ENCODE results near the gene CRLF3. TPM values are rescaled to one million over a fixed set of nuclear protein-coding genes. Genes with fewer than 3 reads are reported as not detected.

CRLF3 gene
- polyA plus RNA-seq: 11.0 TPM
- long read RNA-seq, donor 1: 0 reads
- long read RNA-seq, donor 2, partial matches to known transcripts: 6 of 7 reads
- long read RNA-seq, donor 2, other reads (novel, unspliced or antisense): 0 of 7 reads
- long read RNA-seq, donor 3: 0 reads
- long read RNA-seq, donor 4: 0 reads
- long read RNA-seq, donor 5, partial matches to known transcripts: 0 of 4 reads
- long read RNA-seq, donor 5, other reads (novel, unspliced or antisense): 0 of 4 reads
- long read RNA-seq, donor 6, partial matches to known transcripts: 8 of 10 reads
- long read RNA-seq, donor 6, other reads (novel, unspliced or antisense): 0 of 10 reads
- long read RNA-seq, donor 7, partial matches to known transcripts: 0 of 1 reads
- long read RNA-seq, donor 7, other reads (novel, unspliced or antisense): 0 of 1 reads
- long read RNA-seq, donor 8, partial matches to known transcripts: 18 of 18 reads
- long read RNA-seq, donor 8, other reads (novel, unspliced or antisense): 0 of 18 reads
- long read RNA-seq, donor 9, partial matches to known transcripts: 0 of 3 reads
- long read RNA-seq, donor 9, other reads (novel, unspliced or antisense): 0 of 3 reads
- long read RNA-seq, donor 10, partial matches to known transcripts: 0 of 2 reads
- long read RNA-seq, donor 10, other reads (novel, unspliced or antisense): 0 of 2 reads
- long read RNA-seq, donor 11, partial matches to known transcripts: 6 of 10 reads
- long read RNA-seq, donor 11, other reads (novel, unspliced or antisense): 0 of 10 reads

DNA sequence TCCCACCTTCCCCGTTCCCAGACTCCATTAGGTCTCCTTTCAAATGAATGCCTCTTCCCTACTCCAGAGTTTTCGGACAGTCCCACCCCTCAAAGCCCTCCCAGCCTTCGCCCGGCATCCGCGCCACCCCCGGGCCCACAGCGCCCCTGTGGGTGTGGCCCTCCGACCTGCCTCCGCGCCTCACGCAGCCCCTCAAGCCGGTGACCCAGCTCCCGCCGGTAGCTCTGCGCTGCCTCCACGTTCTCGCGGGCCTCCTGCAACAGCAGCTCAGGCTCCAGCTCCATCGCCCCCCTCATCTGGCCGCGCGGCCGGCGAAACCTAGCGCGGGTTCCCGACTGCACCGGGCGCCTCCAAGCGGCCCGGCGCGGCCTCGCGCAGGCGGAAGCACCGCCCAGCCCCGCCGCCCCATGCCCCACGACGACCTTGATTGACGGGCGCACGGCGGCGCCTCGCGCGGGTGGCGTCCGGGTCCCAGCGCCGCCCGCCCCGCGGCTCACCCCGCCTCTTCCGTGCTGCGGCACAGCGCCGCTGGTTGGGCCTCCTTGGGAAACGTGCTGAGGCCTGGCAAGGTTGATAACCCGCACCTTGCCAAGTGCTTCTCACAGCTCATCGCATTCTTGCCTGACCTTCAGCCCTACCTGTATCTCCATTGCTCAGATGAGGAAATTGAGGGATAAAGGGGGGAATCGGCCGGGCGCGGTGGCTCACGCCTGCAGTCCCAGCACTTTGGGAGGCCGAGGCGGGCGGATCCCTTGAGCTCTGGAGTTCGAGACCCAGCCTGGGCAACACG lies at the start of gene CRLF3:
Gene CRLF3 (minus strand): TSS at position 337 of the 790 bp plus-strand sequence. CDS start 41 bp downstream, at position 296.
- H3K27me3 ChIP-seq (ENCODE audit: control insufficient read depth, insufficient read depth, low read length): no peaks in the 10 kb centered on the region
- H3K27ac ChIP-seq (ENCODE audit: low read length): peak within 1 kb of the TSS; percentile 82
- peaks cover 13% of the 10 kb centered on the region for H3K4me1 ChIP-seq (ENCODE audit: control insufficient read depth, insufficient read depth, low read length)
- H3K36me3 ChIP-seq (ENCODE audit: control insufficient read depth, insufficient read depth, low read length): no peaks in the 10 kb centered on the region
- peak; percentile 91 to 94 for DNase-seq
- peak within 1 kb of the TSS; percentile 86 for H3K4me3 ChIP-seq (ENCODE audit: low read length)
- no CpG with 5 or more reads among the region's 75 CpGs for WGBS (ENCODE audit: insufficient coverage, low lambda C conversion rate)
- H3K9me3 ChIP-seq (ENCODE audit: control insufficient read depth, low read depth, low read length): no peaks in the 10 kb centered on the region

GRCh38 chr17:30869005-30869404 lies 44.5 kb upstream of the CRLF3 start:
- Histone ChIP-seq H3K27me3 (ENCODE audit: control insufficient read depth, insufficient read depth, low read length) (no peaks in the 10 kb centered on the region), H3K36me3 (ENCODE audit: control insufficient read depth, insufficient read depth, low read length) (peaks cover 10% of the 10 kb centered on the region), H3K27ac (ENCODE audit: low read length) (no peak overlapping the region), H3K9me3 (ENCODE audit: control insufficient read depth, low read depth, low read length) (no peaks in the 10 kb centered on the region), H3K4me3 (ENCODE audit: low read length) (no peak overlapping the region), H3K4me1 (ENCODE audit: control insufficient read depth, insufficient read depth, low read length) (no peaks in the 10 kb centered on the region)
- WGBS (ENCODE audit: insufficient coverage, low lambda C conversion rate): no CpG with 5 or more reads among the region's 6 CpGs
- no peak for DNase-seq

DNA sequence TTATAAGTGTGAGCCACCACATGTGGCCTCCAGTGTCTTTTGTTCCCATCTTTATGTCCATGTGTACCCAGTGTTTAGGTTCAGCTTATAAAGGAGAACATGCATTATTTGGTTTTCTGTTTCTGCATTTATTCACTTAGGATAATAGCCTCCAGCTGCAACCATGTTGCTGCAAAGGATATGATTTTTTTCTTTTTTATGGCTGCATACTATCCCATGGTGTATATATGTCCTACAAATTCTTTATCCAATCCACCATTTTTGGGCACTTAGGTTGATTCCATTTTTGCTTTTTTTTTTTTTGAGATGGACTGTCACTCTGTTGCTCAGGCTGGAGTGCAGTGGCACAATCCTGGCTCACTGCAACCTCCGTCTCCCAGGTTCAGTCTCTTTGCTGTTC lies 40.1 kb upstream of the CRLF3 start:
- Histone ChIP-seq H3K4me1 (ENCODE audit: control insufficient read depth, insufficient read depth, low read length) (no peaks in the 10 kb centered on the region), H3K9me3 (ENCODE audit: control insufficient read depth, low read depth, low read length) (no peaks in the 10 kb centered on the region), H3K27me3 (ENCODE audit: control insufficient read depth, insufficient read depth, low read length) (no peaks in the 10 kb centered on the region), H3K27ac (ENCODE audit: low read length) (no peak overlapping the region), H3K4me3 (ENCODE audit: low read length) (no peak overlapping the region), H3K36me3 (ENCODE audit: control insufficient read depth, insufficient read depth, low read length) (peaks cover 11% of the 10 kb centered on the region)
- no peak for DNase-seq
- WGBS (ENCODE audit: insufficient coverage, low lambda C conversion rate): no CpG with 5 or more reads among the region's 1 CpG

DNA sequence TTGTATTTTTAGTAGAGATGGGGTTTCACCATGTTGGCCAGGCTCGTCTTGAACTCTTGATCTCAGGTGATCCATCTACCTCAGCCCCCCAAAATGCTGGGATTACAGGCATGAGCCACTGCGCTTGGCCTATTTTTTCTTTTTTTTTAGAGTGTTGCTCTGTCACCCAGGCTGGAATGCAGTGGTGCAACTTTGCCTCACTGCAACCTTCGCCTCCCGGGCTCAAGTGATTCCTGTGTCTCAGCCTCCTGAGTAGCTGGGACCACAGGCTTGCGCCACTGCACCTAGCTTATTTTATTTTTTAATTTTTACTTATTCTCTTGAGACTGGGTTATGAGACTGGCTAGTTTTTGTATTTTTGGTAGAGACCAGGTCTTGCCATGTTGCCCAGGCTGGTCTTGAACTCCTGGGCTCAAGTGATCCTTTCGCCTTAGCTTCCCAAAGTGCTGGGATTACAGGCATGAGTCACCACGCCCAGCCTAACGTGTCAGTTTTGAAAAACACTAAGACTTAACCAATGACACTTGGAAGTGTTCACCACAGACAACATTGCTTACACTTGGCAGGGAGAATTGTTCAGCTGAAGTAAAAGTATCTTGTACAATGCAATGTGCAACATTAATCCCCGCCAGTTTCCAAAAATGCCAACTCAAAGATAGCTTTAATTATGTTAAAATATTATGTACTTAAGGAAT lies 34.2 kb upstream of the CRLF3 start:
- DNase-seq: no peak
- Histone ChIP-seq H3K27me3 (ENCODE audit: control insufficient read depth, insufficient read depth, low read length) (no peaks in the 10 kb centered on the region), H3K9me3 (ENCODE audit: control insufficient read depth, low read depth, low read length) (no peaks in the 10 kb centered on the region), H3K4me3 (ENCODE audit: low read length) (no peak overlapping the region), H3K4me1 (ENCODE audit: control insufficient read depth, insufficient read depth, low read length) (no peaks in the 10 kb centered on the region), H3K27ac (ENCODE audit: low read length) (no peak overlapping the region), H3K36me3 (ENCODE audit: control insufficient read depth, insufficient read depth, low read length) (peaks cover 5% of the 10 kb centered on the region)
- WGBS (ENCODE audit: insufficient coverage, low lambda C conversion rate): 100% methylated on average over 1 of the region's 9 CpGs

DNA sequence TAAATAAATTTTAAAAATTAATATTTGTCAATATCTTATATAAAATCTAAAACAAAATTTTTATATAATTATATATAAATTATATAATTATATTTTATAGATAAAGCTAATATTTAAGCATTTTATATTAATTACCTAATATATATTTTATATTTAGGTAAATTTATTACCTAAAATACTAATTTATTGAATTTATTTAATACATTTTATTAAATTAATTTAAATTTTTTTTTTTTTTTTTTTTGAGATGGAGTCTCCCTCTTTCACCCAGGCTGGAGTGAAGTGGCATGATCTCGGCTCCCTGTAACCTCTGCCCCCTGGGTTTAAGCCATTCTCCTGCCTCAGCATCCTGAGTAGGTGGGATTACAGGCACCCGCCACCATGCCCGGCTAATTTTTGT lies 29.7 kb upstream of the CRLF3 start:
- Histone ChIP-seq H3K4me3 (ENCODE audit: low read length) (no peak overlapping the region), H3K27me3 (ENCODE audit: control insufficient read depth, insufficient read depth, low read length) (no peaks in the 10 kb centered on the region), H3K4me1 (ENCODE audit: control insufficient read depth, insufficient read depth, low read length) (no peaks in the 10 kb centered on the region), H3K36me3 (ENCODE audit: control insufficient read depth, insufficient read depth, low read length) (peaks cover 5% of the 10 kb centered on the region), H3K27ac (ENCODE audit: low read length) (no peak overlapping the region), H3K9me3 (ENCODE audit: control insufficient read depth, low read depth, low read length) (no peaks in the 10 kb centered on the region)
- DNase-seq: no peak
- WGBS (ENCODE audit: insufficient coverage, low lambda C conversion rate): no CpG with 5 or more reads among the region's 3 CpGs

- DNase-seq: no peak
- H3K27ac ChIP-seq (ENCODE audit: low read length): no peak overlapping the region
- H3K4me1 ChIP-seq (ENCODE audit: control insufficient read depth, insufficient read depth, low read length): no peaks in the 10 kb centered on the region
- peaks cover 4% of the 10 kb centered on the region for H3K36me3 ChIP-seq (ENCODE audit: control insufficient read depth, insufficient read depth, low read length)
- H3K27me3 ChIP-seq (ENCODE audit: control insufficient read depth, insufficient read depth, low read length): no peaks in the 10 kb centered on the region
- H3K4me3 ChIP-seq (ENCODE audit: low read length): no peak overlapping the region
- H3K9me3 ChIP-seq (ENCODE audit: control insufficient read depth, low read depth, low read length): no peaks in the 10 kb centered on the region
- WGBS (ENCODE audit: insufficient coverage, low lambda C conversion rate): no CpG with 5 or more reads among the region's 6 CpGs
Measured at GRCh38 chr17:30848021-30848420, 23.5 kb upstream of the CRLF3 start.

DNA sequence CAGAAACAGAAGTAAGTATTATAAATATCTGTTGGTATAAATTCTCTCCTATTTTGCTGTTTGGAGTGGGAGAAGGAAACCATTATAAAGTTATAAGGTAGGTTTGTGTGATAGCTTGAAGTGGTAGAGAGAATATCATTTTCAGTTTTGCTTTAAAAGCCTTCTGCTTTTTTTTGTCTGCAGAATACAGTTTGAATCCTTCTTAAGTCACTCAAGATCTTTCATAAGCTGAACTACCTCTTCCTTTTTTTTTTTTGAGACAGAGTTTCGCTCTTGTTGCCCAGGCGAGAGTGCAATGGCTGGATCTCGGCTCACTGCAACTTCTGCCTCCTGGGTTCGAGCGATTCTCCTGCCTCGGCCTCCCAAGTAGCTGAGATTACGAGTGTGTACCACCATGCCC lies 16.3 kb upstream of the CRLF3 start:
- H3K4me3 ChIP-seq (ENCODE audit: low read length): no peak overlapping the region
- no peak for DNase-seq

GRCh38 chr17:30838202-30838807 lies 13.8 kb upstream of the CRLF3 start:
- peak in 1 of 2 donors; percentile 26 for DNase-seq
- no peak overlapping the region for H3K4me3 ChIP-seq (ENCODE audit: low read length)
- WGBS (ENCODE audit: insufficient coverage, low lambda C conversion rate): 100% methylated on average over 1 of the region's 5 CpGs

More for the DNA sequence above, 16.3 kb upstream of the CRLF3 start:
- H3K27me3 ChIP-seq (ENCODE audit: control insufficient read depth, insufficient read depth, low read length): no peaks in the 10 kb centered on the region
- H3K4me1 ChIP-seq (ENCODE audit: control insufficient read depth, insufficient read depth, low read length): no peaks in the 10 kb centered on the region
- H3K27ac ChIP-seq (ENCODE audit: low read length): no peak overlapping the region
- H3K9me3 ChIP-seq (ENCODE audit: control insufficient read depth, low read depth, low read length): no peaks in the 10 kb centered on the region
- no CpG with 5 or more reads among the region's 7 CpGs for WGBS (ENCODE audit: insufficient coverage, low lambda C conversion rate)
- peaks cover 7% of the 10 kb centered on the region for H3K36me3 ChIP-seq (ENCODE audit: control insufficient read depth, insufficient read depth, low read length)

DNA sequence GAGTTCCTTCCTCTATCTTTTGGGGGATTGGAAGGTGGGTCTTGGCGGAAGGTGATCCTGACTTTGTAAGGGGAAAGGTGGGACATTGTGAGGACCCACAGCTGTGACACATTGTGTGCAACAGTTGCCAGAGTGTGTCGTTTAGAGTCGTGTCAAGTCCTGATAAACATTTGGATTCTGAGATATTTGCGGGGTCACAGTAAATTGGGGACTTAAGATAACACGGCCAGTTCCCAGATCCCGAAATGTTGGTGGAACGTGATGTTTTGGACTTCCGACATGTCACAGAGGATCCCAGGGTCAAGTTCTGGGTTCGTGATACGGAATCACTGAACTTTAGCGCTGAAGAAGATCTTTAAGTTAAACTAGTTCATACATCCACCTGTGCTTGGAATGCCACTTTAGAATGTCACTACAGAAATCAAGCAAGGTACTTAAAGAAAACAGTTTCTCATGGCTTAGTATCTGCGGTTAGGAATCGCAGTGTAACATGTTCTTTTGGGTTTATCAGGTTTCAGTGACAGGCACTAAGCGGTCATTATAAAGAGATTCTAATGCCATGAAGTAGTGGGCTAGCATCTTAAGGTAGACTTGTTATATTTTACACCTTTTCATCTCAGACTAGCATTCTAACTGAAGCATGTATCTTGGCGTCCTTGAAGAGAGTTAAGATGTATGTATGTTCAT lies 8.1 kb upstream of the CRLF3 start:
- H3K36me3 ChIP-seq (ENCODE audit: control insufficient read depth, insufficient read depth, low read length): no peaks in the 10 kb centered on the region
- WGBS (ENCODE audit: insufficient coverage, low lambda C conversion rate): 33% methylated on average over 1 of the region's 15 CpGs
- no peak for DNase-seq
- H3K4me3 ChIP-seq (ENCODE audit: low read length): peak overlapping the region; percentile 99
- H3K27me3 ChIP-seq (ENCODE audit: control insufficient read depth, insufficient read depth, low read length): no peaks in the 10 kb centered on the region
- H3K4me1 ChIP-seq (ENCODE audit: control insufficient read depth, insufficient read depth, low read length): no peaks in the 10 kb centered on the region
- no peaks in the 10 kb centered on the region for H3K9me3 ChIP-seq (ENCODE audit: control insufficient read depth, low read depth, low read length)
- H3K27ac ChIP-seq (ENCODE audit: low read length): no peak overlapping the region

More at GRCh38 chr17:30838202-30838807, 13.8 kb upstream of the CRLF3 start:
- H3K27me3 ChIP-seq (ENCODE audit: control insufficient read depth, insufficient read depth, low read length): no peaks in the 10 kb centered on the region
- no peaks in the 10 kb centered on the region for H3K4me1 ChIP-seq (ENCODE audit: control insufficient read depth, insufficient read depth, low read length)
- peaks cover 7% of the 10 kb centered on the region for H3K36me3 ChIP-seq (ENCODE audit: control insufficient read depth, insufficient read depth, low read length)
- H3K9me3 ChIP-seq (ENCODE audit: control insufficient read depth, low read depth, low read length): no peaks in the 10 kb centered on the region
- H3K27ac ChIP-seq (ENCODE audit: low read length): no peak overlapping the region
